NOMO-1 treated with dmso at 0.1 percent for 144 hours (cell line): ENCODE data around the gene EPHA6.
"Not testable (repeated sequence)": the region's sequence is repeated elsewhere in the genome, so short reads cannot be mapped to it uniquely, and the experiment has no call there.

ENCODE experiments used
- DNase-seq: peaks from one replicate; lab custom pipeline; 2025; ENCODE audit not compliant: unreplicated experiment; lab: John Stamatoyannopoulos, UW

Gene EPHA6

GRCh38 chr3:96900566-96900965 lies 86.2 kb downstream of the EPHA6 start:
- no peak for DNase-seq

GRCh38 chr3:96915445-96915844 lies 101.1 kb downstream of the EPHA6 start:
- no peak for DNase-seq

GRCh38 chr3:96931119-96931862 lies 116.9 kb downstream of the EPHA6 start:
- no peak for DNase-seq

DNA sequence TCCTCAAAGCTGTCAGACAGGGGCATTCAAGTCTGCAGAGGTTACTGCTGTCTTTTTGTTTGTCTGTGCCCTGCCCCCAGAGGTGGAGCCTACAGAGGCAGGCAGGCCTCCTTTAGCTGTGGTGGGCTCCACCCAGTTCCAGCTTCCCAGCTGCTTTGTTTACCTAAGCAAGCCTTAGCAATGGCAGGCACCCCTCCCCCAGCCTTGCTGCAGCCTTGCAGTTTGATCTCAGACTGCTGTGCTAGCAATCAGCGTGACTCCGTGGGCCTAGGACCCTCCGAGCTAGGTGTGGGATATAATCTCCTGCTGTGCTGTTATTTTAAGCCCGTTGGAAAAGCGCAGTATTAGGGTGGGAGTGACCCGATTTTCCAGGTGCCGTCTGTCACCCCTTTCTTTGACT lies 127.7 kb downstream of the EPHA6 start:
- DNase-seq: not testable (repeated sequence)

GRCh38 chr3:96958856-96959255 lies 144.5 kb downstream of the EPHA6 start:
- DNase-seq: no peak

DNA sequence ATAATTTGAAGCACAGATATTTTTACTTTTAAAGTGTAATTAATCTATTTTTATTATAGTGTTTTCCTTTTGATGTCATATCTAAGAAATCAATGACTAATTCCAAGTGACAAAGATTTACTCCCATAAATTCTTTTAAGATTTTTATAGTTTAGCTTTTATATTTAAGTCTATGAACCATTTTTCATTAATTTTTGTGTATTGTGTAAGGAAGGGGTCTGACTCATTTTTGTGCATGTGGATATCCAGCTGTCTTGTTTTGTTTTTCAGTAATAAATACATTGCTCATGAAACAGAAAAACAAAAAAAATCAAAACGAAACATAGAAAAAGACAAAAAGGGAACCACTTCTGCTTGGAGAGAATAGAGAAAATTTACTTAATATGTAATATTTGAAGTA lies 145.1 kb downstream of the EPHA6 start:
- DNase-seq: no peak

- no peak for DNase-seq
Observed at GRCh38 chr3:96959901-96960641, 145.7 kb downstream of the EPHA6 start.

- no peak for DNase-seq
Observed at GRCh38 chr3:96960661-96961330, 146.4 kb downstream of the EPHA6 start.

- DNase-seq: no peak
Observed at GRCh38 chr3:96961576-96961975, 147.2 kb downstream of the EPHA6 start.

GRCh38 chr3:96966181-96966929 lies 152.0 kb downstream of the EPHA6 start:
- no peak for DNase-seq

DNA sequence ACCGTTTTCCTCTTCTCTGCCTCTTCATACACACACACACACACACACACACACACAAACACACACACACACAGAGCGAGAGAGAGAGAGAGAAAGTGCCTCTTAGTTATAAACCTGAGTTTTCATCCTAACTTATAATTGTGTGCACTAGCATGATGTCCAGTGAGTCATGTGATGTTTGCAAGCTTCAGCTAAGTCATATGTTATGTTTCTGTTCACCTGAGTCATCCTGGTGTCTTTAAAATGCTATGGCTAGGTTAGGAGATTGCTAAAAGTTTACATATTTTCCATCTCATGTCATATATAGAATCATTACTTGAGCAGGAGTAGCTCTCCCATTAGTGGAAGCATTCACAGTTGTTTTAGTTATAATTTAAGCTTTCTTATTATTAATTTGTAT lies 155.8 kb downstream of the EPHA6 start:
- DNase-seq: no peak

DNA sequence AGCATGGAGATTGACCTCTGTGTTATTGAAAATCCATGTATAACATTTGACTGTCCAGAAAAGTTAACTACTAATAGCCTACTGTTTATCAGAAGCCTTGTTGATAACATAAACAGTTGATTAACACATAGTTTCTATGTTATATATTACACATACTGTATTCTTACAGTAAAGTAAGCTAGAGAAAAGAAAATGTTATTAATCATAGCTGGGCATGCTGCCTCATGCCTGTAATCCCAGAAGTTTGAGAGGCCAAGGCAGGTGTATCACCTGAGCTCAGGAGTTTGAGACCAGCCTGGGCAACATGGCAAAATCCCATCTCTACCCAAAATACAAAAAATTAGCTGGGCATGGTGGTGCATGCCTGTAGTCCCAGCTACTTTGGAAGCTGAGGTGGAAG lies 163.3 kb downstream of the EPHA6 start:
- DNase-seq: no peak

DNA sequence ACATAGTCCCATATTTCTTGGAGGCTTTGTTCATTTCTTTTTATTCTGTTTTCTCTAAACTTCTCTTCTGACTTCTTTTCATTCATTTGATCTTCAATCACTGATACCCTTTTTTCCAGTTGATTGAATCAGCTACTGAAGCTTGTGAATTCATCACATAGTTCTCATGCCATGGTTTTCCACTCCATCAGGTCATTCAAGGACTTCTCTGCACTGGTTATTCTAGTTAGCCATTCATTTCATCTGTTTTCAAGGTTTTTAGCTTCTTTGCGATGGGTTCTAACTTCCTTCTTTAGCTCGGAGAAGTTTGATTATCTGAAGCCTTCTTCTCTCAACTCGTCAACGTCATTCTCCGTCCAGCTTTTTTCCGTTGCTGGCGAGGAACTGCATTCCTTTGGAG lies 169.3 kb downstream of the EPHA6 start:
- not testable (repeated sequence) for DNase-seq

- DNase-seq: no peak
Observed at GRCh38 chr3:96986241-96986640, 171.8 kb downstream of the EPHA6 start.

DNA sequence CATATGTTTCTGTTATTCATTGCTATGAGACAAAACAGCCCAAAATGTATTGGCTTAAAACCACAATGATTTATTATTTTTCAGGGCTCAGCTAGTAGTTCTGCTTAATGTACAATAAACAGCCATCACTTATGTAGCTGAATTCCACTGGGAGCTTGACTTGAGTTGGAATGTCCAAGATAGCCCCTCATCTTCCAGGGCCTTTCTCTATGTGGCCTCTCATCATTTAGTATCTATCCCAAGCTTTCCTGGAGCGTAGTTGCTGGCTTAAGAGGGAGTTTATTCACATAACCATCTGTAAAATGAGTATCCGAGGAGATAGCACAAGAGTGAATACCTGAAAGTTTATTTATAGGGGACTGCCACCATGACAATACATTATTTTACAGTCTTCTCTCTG lies 176.8 kb downstream of the EPHA6 start:
- no peak for DNase-seq

DNA sequence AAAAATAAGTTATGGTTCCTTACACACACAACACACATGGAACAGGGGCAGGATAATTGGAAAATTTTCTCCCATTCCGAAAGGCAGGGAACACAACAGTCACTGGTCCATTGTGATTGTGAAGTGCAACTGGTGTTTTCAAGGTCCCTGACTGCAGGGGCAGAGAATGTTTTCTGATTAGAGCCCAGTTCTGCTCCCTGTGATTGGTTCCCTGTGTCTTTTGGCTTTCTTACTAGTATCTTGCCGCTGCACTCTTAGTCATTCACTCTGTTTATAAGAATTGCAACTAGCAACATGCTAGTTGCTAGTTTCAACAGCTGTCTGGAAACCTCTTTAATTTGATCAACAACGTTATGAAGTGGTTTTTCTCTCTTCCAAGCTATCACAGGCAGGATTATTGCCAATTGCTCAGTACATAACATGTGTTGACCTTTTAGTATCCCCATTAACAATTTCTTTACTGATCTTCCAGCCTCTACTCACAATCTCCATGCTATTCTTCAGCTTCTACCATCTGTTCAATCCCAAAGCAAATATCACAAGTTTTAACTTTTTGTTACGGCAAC lies 177.5 kb downstream of the EPHA6 start:
- DNase-seq: no peak

DNA sequence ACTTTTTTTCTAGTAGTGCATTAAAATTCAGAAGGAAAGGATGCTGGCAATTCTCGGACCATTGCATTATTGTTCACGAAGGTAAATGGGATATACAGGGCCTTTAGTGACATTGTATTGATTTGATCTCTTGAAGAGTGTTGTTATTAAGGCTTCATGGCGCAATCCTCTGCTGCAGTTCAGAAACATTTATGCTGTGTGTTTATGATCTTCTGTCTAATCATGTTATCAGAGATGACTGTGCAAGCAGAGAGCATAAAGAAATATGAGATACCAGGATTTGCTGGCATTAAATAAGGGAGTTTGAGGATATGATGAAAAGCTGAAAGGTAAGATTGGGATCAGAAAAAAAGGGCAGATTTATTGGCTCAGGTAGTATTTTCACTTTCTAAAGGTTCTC lies 180.6 kb downstream of the EPHA6 start:
- no peak for DNase-seq

- no peak for DNase-seq
Observed at GRCh38 chr3:96996009-96996408, 181.6 kb downstream of the EPHA6 start.

DNA sequence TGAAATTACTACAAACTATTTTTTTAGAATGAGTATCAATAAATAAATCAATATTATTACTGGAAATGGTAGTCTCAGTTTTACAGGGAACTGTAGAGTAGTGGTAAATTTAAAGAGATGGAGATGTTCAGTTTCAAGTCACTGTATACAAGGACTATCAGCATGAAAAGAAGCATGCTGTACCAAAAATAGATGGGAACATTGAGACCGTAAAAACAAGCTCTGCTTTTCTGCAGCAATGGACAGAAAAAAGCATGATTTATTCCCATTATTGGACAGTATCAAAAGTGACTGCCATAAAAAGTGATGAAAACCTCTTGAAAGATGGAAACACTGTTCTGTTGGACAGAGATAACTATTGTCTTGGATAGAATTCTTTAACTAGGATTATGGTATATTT lies 187.2 kb downstream of the EPHA6 start:
- no peak for DNase-seq

GRCh38 chr3:97009427-97010019 lies 195.1 kb downstream of the EPHA6 start:
- DNase-seq: no peak
